GM13976 (cell line): ENCODE data around the gene FAM3C.
"Not testable (repeated sequence)": the region's sequence is repeated elsewhere in the genome, so short reads cannot be mapped to it uniquely, and the experiment has no call there.

Experiments
- DNase-seq: peaks from one replicate; pipeline ENCODE4 v3.0.0; 2012; ENCODE audit warnings: low spot score
- in situ Hi-C: fragments of 300-500 bp; cut with MboI; formaldehyde crosslinking; loops from one replicate; pipeline ENCODE4 v1.12.0; 2022; ENCODE audit warnings: low sequenced_read_pairs, mixed read lengths, inconsistent platforms; ENCODE audit not compliant: unreplicated experiment
- TF ChIP-seq, protein P1 (sequence below): IDR thresholded peaks from 2 replicates; pipeline ENCODE4 v1.5.1; 2012; ENCODE audit warnings: borderline replicate concordance, mild to moderate bottlenecking; ENCODE audit not compliant: insufficient read depth; ENCODE audit errors: extremely low read depth, missing control alignments, control extremely low read depth

The FAM3C gene

DNA sequence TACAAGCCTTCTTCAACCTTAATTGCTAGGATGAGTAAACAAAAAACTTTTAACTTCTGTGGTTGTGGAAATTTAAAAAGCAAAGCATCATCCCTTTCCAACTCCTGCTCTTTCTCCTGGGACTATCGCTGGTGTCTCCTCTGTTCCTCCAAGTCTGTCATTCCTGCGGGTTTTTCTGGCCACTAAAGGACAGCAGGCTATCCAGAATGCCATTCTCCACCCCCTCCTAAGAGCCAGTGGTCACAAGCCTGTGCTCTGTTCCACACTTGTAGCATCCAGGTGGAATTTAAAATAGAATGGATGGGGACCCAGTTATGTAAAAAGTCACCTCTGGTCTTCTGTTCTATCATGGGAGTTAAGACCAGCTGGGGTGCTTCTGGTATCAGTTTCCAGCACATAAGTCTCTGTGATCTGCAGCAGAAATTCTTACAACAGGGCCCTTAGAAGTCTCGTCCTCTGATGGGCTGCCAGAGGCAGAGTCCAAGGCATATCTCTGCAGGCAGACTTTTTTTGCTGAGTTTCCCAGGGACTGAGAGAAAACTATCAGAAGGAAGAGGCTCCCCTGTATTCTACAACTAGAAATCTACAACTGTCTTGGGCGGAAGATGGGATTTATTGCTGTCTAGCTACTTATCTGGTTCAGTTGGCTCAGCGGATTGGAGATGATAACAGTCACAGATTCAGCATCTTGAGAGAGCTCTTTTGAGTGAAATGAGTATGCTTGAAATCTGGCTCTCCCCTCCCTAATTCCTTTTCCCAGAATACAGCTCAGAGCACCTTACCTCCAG lies 72.4 kb downstream of the FAM3C start:
- TF ChIP-seq, protein P1, sequence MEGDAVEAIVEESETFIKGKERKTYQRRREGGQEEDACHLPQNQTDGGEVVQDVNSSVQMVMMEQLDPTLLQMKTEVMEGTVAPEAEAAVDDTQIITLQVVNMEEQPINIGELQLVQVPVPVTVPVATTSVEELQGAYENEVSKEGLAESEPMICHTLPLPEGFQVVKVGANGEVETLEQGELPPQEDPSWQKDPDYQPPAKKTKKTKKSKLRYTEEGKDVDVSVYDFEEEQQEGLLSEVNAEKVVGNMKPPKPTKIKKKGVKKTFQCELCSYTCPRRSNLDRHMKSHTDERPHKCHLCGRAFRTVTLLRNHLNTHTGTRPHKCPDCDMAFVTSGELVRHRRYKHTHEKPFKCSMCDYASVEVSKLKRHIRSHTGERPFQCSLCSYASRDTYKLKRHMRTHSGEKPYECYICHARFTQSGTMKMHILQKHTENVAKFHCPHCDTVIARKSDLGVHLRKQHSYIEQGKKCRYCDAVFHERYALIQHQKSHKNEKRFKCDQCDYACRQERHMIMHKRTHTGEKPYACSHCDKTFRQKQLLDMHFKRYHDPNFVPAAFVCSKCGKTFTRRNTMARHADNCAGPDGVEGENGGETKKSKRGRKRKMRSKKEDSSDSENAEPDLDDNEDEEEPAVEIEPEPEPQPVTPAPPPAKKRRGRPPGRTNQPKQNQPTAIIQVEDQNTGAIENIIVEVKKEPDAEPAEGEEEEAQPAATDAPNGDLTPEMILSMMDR, result no peak
- in situ Hi-C loops, result no loop called here
- DNase-seq, result no peak

- DNase-seq, result no peak
- in situ Hi-C loops, result no loop called here
- TF ChIP-seq, protein P1, result no peak
These were observed 73.6 kb downstream of the FAM3C start for GRCh38 chr7:121322460-121322859.

DNA sequence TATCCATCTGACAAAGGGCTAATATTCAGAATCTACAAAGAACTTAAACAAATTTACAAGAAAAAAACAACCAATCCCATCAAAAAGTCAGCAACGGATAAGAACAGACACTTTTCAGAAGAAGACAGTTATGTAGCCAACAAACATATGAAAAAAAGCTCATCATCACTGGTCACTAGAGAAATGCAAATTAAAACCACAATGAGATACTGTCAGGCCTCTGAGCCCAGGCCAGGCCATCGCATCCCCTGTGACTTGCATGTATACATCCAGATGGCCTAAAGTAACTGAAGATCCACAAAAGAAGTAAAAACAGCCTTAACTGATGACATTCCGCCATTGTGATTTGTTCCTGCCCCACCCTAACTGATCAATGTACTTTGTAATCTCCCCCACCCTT lies 80.9 kb downstream of the FAM3C start:
- in situ Hi-C loops, DNase-seq: not testable (repeated sequence)

DNA sequence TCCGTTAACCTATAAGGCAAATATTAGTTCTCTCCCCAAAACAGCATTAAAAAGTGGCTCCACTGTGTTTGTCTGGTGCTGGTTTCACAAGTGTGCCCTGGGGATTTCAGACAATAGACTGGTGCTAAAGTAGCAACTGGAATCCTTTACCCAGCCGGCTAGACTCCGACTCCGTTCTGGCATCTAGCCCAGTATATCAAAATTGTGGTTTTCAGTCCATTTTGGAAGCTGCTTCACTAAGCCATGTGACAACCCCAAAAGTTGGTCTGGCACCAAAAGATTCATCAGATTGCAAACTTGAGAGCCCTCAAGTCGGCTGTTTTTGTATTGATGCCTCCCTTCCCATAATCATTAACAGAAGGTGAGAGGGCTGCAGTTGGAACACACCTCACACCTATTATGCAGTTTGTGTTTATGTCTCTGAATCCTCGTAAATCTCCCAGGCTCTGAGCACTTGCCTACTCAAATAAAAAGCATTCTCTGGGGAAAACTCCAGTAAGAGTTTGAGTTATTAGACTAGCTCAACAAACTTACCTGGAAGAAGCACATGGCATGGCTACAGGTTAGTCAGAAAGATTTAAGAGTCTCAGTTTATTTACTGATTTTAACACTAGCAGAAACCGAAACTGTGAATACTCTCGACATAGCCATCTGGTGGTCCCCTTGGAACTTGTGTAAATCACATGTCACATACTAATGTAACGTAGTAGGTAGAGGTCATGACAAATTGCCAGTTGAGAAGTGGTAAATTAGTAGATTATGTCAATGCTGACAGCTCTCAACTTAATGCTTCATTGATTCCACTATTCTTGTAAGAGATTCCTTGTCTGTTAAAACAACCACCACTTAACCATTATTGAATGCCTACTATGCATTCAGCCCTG lies 82.1 kb downstream of the FAM3C start:
- in situ Hi-C loops, result no loop called here

DNA sequence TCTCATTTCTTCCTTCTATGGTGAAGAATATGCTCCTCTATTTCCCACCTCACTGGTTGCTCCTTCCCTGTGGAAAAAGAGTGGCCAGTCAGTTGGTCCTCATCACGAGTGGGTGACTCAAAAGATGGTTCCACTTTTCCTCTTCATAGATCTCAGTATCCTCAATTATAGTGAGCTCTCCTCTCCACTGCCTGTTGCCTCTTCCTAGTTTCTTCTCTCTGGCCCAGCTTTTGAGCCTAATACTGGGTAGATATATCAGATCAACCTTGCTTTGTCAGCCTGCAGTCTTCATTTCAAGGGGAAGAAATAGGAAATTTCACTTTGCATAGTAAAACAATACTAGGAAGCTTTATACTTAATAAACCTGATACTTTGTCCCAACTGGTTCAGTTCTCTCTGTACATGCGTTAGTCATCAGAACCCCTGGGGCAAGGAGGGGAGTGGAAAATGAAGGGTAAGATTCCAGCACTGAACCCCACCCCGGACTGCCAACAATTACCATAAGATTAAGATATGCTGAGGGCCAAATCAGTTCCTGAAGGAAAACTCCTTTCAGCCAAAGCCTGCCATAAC lies 82.8 kb downstream of the FAM3C start:
- DNase-seq, result no peak
- TF ChIP-seq, protein P1, result no peak
- in situ Hi-C loops, result no loop called here

More for the DNA sequence above, 82.1 kb downstream of the FAM3C start:
- DNase-seq, result no peak
- TF ChIP-seq, protein P1, result no peak

- no peak for DNase-seq
- in situ Hi-C loops, result no loop called here
- TF ChIP-seq, protein P1, result no peak
These were observed 89.0 kb downstream of the FAM3C start for GRCh38 chr7:121307021-121307574.

GRCh38 chr7:121306565-121306964 lies 89.5 kb downstream of the FAM3C start:
- in situ Hi-C loops, result no loop called here

More at GRCh38 chr7:121306565-121306964, 89.5 kb downstream of the FAM3C start:
- TF ChIP-seq, protein P1, result no peak
- DNase-seq, result no peak
